Endothelial cell of umbilical vein (primary cell): ENCODE results near the gene MAP1LC3B. TPM values are rescaled to one million over a fixed set of nuclear protein-coding genes. Genes with fewer than 3 reads are reported as not detected.
"Not testable (repeated sequence)": the region's sequence is repeated elsewhere in the genome, so short reads cannot be mapped to it uniquely, and the experiment has no call there.

ENCODE experiments used
- BruUV-seq: library from RNA; stranded (reverse); fragments of 400-500 nt; replicated peaks from 2 replicates; lab custom pipeline; 2021; lab: Mats Ljungman, UMichigan
- CTCF ChIA-PET: fragments of 300-600, 350-600 bp; sonication (Branson Sonifier 250); formaldehyde crosslinking; loops from one replicate; lab custom pipeline; 2021; ENCODE audit warnings: antibody characterized with exemption, inconsistent platforms; lab: Charles Lee
- POLR2A ChIA-PET: fragments of 300-600, 350-600 bp; sonication (Branson Sonifier 250); formaldehyde crosslinking; loops from one replicate; lab custom pipeline; 2021; ENCODE audit warnings: antibody characterized with exemption, inconsistent platforms; lab: Charles Lee
- DNase-seq: peaks from one replicate; pipeline ENCODE4 v3.0.0-alpha.2; 2011; ENCODE audit warnings: low read depth, low spot score
- FAIRE-seq: peaks from 2 replicates; lab custom pipeline; 2011; peaks lifted over from hg19 to GRCh38; lab: Jason Lieb, UNC
- H2AFZ ChIP-seq: 2 replicates; pipeline ENCODE4 v1.6.0; 2012; ENCODE audit warnings: low read depth, low read length, control low read depth, inconsistent platforms
- H3K27ac ChIP-seq: 2 replicates; pipeline ENCODE4 v1.5.1; 2011; ENCODE audit warnings: low read depth, mild to moderate bottlenecking, control low read depth, low read length, moderate library complexity; ENCODE audit not compliant: insufficient read depth
- H3K27me3 ChIP-seq, 2 experiments: 2 replicates each; pipeline versions ENCODE4 v1.6.0 to v1.6.1; 2011; ENCODE audit warnings: low read length in 2 of 2, mixed read lengths in 1 of 2; ENCODE audit not compliant: control insufficient read depth in 2 of 2, insufficient read depth in 2 of 2
- H3K36me3 ChIP-seq, 2 experiments: 2 replicates in 1 of 2; 3 replicates in 1 of 2; pipeline ENCODE4 v1.5.1; 2011; ENCODE audit warnings: low read length in 2 of 2, mild to moderate bottlenecking in 1 of 2, moderate library complexity in 1 of 2; ENCODE audit not compliant: control insufficient read depth in 2 of 2, insufficient read depth in 2 of 2; ENCODE audit errors: extremely low read depth in 1 of 2
- H3K4me1 ChIP-seq: 3 replicates; pipeline ENCODE4 v1.5.1; 2011; ENCODE audit warnings: mild to moderate bottlenecking, low read length; ENCODE audit not compliant: control insufficient read depth, insufficient read depth; ENCODE audit errors: extremely low read depth
- H3K4me2 ChIP-seq: 2 replicates; pipeline ENCODE4 v1.6.1; 2011; ENCODE audit warnings: low read length, control low read depth, mixed read lengths; ENCODE audit not compliant: insufficient read depth
- H3K4me3 ChIP-seq, 3 experiments: fragments of 200-600 bp in 1 of 3; sonication (generic), shearing (Covaris generic) in 1 of 3; replicated peaks in 1 of 3; 2 replicates each; pipeline ENCODE4 v1.5.1; 2011 to 2016; ENCODE audit warnings: control low read depth in 3 of 3, low read length in 3 of 3, mild to moderate bottlenecking in 2 of 3, inconsistent platforms in 1 of 3, low read depth in 1 of 3, moderate library complexity in 1 of 3; ENCODE audit not compliant: insufficient read depth in 1 of 3
- H3K79me2 ChIP-seq: 2 replicates; pipeline ENCODE4 v1.6.0; 2012; ENCODE audit warnings: low read length, inconsistent platforms; ENCODE audit not compliant: control insufficient read depth, insufficient read depth
- H3K9ac ChIP-seq: replicated peaks from 2 replicates; pipeline ENCODE3; 2011; ENCODE audit warnings: low read length, control low read depth; ENCODE audit not compliant: insufficient read depth; ENCODE audit errors: extremely low read depth
- H3K9me1 ChIP-seq: replicated peaks from 3 replicates; pipeline ENCODE4 v1.6.0; 2011; ENCODE audit warnings: mild to moderate bottlenecking, low read length; ENCODE audit not compliant: control insufficient read depth, insufficient read depth; ENCODE audit errors: extremely low read depth
- H3K9me3 ChIP-seq: replicated peaks from 2 replicates; pipeline ENCODE4 v1.5.1; 2012; ENCODE audit warnings: low read length, inconsistent platforms; ENCODE audit not compliant: control insufficient read depth, insufficient read depth
- H4K20me1 ChIP-seq: replicated peaks from 2 replicates; pipeline ENCODE3; 2011; ENCODE audit warnings: mild to moderate bottlenecking, low read length; ENCODE audit not compliant: control insufficient read depth, insufficient read depth; ENCODE audit errors: extremely low read depth
- EZH2 ChIP-seq: IDR thresholded peaks from 2 replicates; pipeline ENCODE4 v1.6.1; 2012; ENCODE audit warnings: borderline replicate concordance, low read depth, mild to moderate bottlenecking, moderate library complexity, low read length, inconsistent platforms; ENCODE audit not compliant: severe bottlenecking
- FOS ChIP-seq: IDR thresholded peaks from 2 replicates; pipeline ENCODE4 v1.6.1; 2011; ENCODE audit warnings: mild to moderate bottlenecking, low read length, moderate library complexity, borderline replicate concordance; ENCODE audit not compliant: insufficient read depth
- GATA2 ChIP-seq: IDR thresholded peaks from 2 replicates; pipeline ENCODE4 v1.7.0; 2011; ENCODE audit warnings: low read depth, mild to moderate bottlenecking, moderate library complexity, mixed read lengths, low read length; ENCODE audit not compliant: insufficient read length, insufficient read depth
- JUN ChIP-seq: IDR thresholded peaks from 2 replicates; pipeline ENCODE4 v1.6.1; 2011; ENCODE audit warnings: borderline replicate concordance, low read depth; ENCODE audit not compliant: insufficient read length, insufficient read depth
- MYC ChIP-seq: IDR thresholded peaks from one replicate; pipeline ENCODE4 v1.6.1; 2011; ENCODE audit warnings: mild to moderate bottlenecking, low read depth, low read length
- POLR2A ChIP-seq: IDR thresholded peaks from 2 replicates; pipeline ENCODE4 v1.6.1; 2012; ENCODE audit warnings: low read depth, mild to moderate bottlenecking, control low read depth, low read length
- POLR2AphosphoS5 ChIP-seq: IDR thresholded peaks from 2 replicates; pipeline ENCODE4 v1.6.1; 2012; ENCODE audit warnings: low read depth, mild to moderate bottlenecking, control low read depth, low read length, moderate library complexity; ENCODE audit not compliant: insufficient read depth
- dilution Hi-C: fragments of 300-500 bp; cut with MboI; formaldehyde crosslinking; loops from one replicate; pipeline ENCODE4 v1.15.0; 2019; ENCODE audit warnings: low sequenced_read_pairs; ENCODE audit not compliant: extremely low pct_ligation_motif_present
- intact Hi-C: fragments of 100-400 bp; cut with micrococcal nuclease; formaldehyde crosslinking; loops from one replicate; pipeline ENCODE4 v1.10.0; 2022
- polyA plus RNA-seq, 4 experiments: library from polyadenylated mRNA; depleted of rRNA in 3 of 4; stranded (reverse) in 3 of 4; unstranded in 1 of 4; fragments of >200 nt; gene quantifications; 2 replicates each; pipeline versions ENCODE4 v1.2.1 to v1.2.3, GENCODE V29; 2011 to 2012; ENCODE audit warnings: missing spikeins in 1 of 4
- total RNA-seq: library from RNA; stranded (reverse); gene quantifications from 2 replicates; pipeline ENCODE4 v1.2.3, GENCODE V29; 2021
- TF ChIP-seq, protein P1 (sequence below): IDR thresholded peaks from 2 replicates; pipeline ENCODE4 v1.6.1; 2011; ENCODE audit not compliant: insufficient read depth, insufficient read length
- TF ChIP-seq, protein P2 (sequence below), 2 donors: IDR thresholded peaks; 1 replicate in 1 of 2; 2 replicates in 1 of 2; pipeline ENCODE4 v1.5.1; 2011; ENCODE audit warnings: low read length in 2 of 2, mild to moderate bottlenecking in 2 of 2, moderate library complexity in 2 of 2, control low read depth in 1 of 2, inconsistent platforms in 1 of 2, low read depth in 1 of 2; ENCODE audit not compliant: insufficient read depth in 1 of 2; ENCODE audit errors: extremely low read depth in 1 of 2

MAP1LC3B gene
- total and polyA plus RNA-seq, 2 donors (not counting 3 experiments of a cell fraction or from before 2014, with no cell fraction given) = 40.7 to 99.9 TPM

DNA sequence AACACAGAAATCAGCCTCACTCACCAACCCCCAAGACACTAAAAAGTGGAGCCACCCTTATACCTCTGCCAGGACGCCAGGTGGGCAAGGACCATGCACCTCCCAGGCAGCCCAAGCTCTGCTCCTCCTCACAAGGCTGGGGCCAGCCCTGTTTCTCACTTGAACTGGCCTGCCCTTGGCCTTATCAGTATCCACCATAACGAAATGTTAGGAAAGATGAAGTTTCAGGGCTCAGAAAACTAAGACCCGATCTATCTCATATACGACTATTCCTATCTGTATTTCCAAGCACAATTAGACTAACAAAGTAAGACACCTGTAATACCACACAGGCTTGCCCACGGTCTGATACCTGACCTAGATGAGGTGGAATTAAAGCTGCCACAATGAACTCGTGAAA is 15.5 kb upstream of the MAP1LC3B start:
- Histone ChIP-seq H3K27ac (peak overlapping the region; percentile 56), H3K36me3 (no peaks in the 10 kb centered on the region), H2AFZ (no peak overlapping the region), H3K27me3 (no peaks in the 10 kb centered on the region), H3K4me1 (peaks cover 21% of the 10 kb centered on the region), H3K9ac (no peak overlapping the region), H3K79me2 (peaks cover 66% of the 10 kb centered on the region), H4K20me1 (no peaks in the 10 kb centered on the region), H3K9me1 (no peaks in the 10 kb centered on the region), H3K4me3 (no peak overlapping the region), H3K4me2 (no peak overlapping the region), H3K9me3 (no peaks in the 10 kb centered on the region)
- no peak for TF ChIP-seq POLR2AphosphoS5
- TF ChIP-seq FOS = no peak
- TF ChIP-seq JUN = no peak
- no peak for TF ChIP-seq MYC
- TF ChIP-seq, protein P1, sequence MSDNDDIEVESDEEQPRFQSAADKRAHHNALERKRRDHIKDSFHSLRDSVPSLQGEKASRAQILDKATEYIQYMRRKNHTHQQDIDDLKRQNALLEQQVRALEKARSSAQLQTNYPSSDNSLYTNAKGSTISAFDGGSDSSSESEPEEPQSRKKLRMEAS = no peak
- no peak for TF ChIP-seq GATA2
- no peak for TF ChIP-seq POLR2A
- TF ChIP-seq, protein P2, sequence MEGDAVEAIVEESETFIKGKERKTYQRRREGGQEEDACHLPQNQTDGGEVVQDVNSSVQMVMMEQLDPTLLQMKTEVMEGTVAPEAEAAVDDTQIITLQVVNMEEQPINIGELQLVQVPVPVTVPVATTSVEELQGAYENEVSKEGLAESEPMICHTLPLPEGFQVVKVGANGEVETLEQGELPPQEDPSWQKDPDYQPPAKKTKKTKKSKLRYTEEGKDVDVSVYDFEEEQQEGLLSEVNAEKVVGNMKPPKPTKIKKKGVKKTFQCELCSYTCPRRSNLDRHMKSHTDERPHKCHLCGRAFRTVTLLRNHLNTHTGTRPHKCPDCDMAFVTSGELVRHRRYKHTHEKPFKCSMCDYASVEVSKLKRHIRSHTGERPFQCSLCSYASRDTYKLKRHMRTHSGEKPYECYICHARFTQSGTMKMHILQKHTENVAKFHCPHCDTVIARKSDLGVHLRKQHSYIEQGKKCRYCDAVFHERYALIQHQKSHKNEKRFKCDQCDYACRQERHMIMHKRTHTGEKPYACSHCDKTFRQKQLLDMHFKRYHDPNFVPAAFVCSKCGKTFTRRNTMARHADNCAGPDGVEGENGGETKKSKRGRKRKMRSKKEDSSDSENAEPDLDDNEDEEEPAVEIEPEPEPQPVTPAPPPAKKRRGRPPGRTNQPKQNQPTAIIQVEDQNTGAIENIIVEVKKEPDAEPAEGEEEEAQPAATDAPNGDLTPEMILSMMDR (IDR thresholded peaks at IDR 0.05; ENCODE audit: extremely low read depth in 1 of 2, insufficient read depth in 1 of 2, low read depth in 1 of 2, low read length in 2 of 2) = no peak
- TF ChIP-seq EZH2 = no peak
- no peak for FAIRE-seq
- DNase-seq = no peak
- dilution Hi-C loops (no loop called here), intact Hi-C loops (no loop called here)
- ChIA-PET CTCF (interaction anchor here (1.4 kb wide), 1 partner anchor 59 kb away, joined by 5 read pairs; the partner anchor contains the start of gene C16orf95), POLR2A (no interaction called here)
- no TSS peak for BruUV-seq

GRCh38 chr16:87379312-87379752 is 12.8 kb upstream of the MAP1LC3B start:
- H3K9ac ChIP-seq, H3K4me2 ChIP-seq, H3K27me3 ChIP-seq, H3K36me3 ChIP-seq, H3K4me3 ChIP-seq, intact Hi-C loops, dilution Hi-C loops, H3K27ac ChIP-seq, H4K20me1 ChIP-seq, H2AFZ ChIP-seq, BruUV-seq, H3K9me3 ChIP-seq, CTCF ChIA-PET, DNase-seq, FAIRE-seq, H3K9me1 ChIP-seq: not testable (repeated sequence)
- Histone ChIP-seq H3K4me1 (peaks cover 28% of the 10 kb centered on the region), H3K79me2 (peaks cover 64% of the 10 kb centered on the region)
- POLR2A ChIA-PET = interaction anchor here (0.6 kb wide), 1 partner anchor 15 kb away, joined by 4 read pairs; no protein-coding TSS in a partner anchor
